SU-DHL-6 (cell line): Measurements from ENCODE around the gene ZNF747.

Experiments
- CTCF ChIP-seq: fragments of 200-600 bp; sonication (generic); IDR thresholded peaks from one replicate; pipeline ENCODE4 v1.5.1; 2017; ENCODE audit warnings: antibody characterized with exemption, mild to moderate bottlenecking, low read length, moderate library complexity; ENCODE audit not compliant: insufficient read depth, poor library complexity, severe bottlenecking
- EZH2phosphoT487 ChIP-seq: fragments of 200-600 bp; sonication (generic), shearing (Covaris generic); conservative IDR thresholded peaks from 2 replicates; pipeline ENCODE4 v1.6.1; 2018; ENCODE audit warnings: mild to moderate bottlenecking, antibody characterized with exemption, low read length, moderate library complexity, mixed read lengths

- TF ChIP-seq CTCF, result no peak
- no peak for TF ChIP-seq EZH2phosphoT487
These were observed at the start of gene ZNF747 for GRCh38 chr16:30534368-30535105.
